ENCODE data around the gene CCDC85B. TPM values are rescaled to one million over a fixed set of nuclear protein-coding genes. Genes with fewer than 3 reads are reported as not detected.

CCDC85B gene
- total and polyA plus RNA-seq, 2 of the 8 experiments (the other 6 are each of a cell fraction or from before 2014, with no cell fraction given): 19.8 to 30.8 TPM

- TF ChIP-seq MAFK (IDR thresholded peaks at IDR 0.05; ENCODE audit: low read depth, low read length) (no peak), SUZ12 (IDR thresholded peaks at IDR 0.05; ENCODE audit: low read length) (no peak), MAX (IDR thresholded peaks at IDR 0.05) (no peak), JUN (IDR thresholded peaks at IDR 0.05; ENCODE audit: low read depth, low read length) (no peak), EGR1 (IDR thresholded peaks at IDR 0.05; ENCODE audit: borderline replicate concordance, low read depth, low read length) (no peak), SRF (IDR thresholded peaks at IDR 0.05; ENCODE audit: low read depth, low read length) (no peak), KDM5A (IDR thresholded peaks at IDR 0.05; ENCODE audit: low read length) (no peak)
These were observed 23.0 kb upstream of the CCDC85B start (continued) for GRCh38 chr11:65867284-65868071.

All from H1 (cell line).